ENCODE measurements around the gene ZSCAN31.

ZSCAN31 gene

DNA sequence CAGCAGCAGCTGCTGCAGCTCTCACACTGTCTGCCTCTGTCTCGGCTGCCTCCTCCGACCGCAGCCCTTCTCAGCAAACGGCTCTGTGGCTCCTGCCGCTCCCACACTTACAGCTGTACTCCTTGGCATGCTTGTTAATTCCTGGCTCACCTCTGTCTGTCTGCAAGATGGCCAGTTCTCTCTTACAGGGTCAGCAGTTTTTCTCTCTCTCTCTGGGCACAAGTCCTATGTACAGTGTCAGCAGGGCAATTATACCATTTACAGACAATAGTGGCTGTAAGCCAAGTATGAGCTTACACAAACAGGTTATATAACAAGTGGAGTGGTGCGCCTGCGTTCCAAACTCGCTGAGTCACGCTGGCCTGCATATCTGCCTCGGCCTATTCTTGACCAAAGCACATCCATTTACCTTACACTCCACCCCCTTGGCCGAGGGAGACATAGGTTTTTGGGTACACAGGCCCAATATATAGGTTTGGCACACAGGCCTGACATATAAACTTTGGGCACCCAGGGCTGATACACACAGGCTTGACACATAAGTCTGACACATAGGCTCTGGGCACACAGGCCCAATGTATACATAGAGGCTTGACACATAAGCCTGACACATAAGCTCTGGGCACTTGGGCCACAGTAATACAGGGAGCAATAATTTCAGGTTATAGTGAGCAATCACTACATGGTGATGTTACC, 18.2 kb upstream of the ZSCAN31 start:
- in situ Hi-C loops (cut with HindIII; ENCODE audit: low sequenced_read_pairs) = no loop called here
- no peak for DNase-seq (ENCODE audit: low read depth)
- TF ChIP-seq, protein P1, sequence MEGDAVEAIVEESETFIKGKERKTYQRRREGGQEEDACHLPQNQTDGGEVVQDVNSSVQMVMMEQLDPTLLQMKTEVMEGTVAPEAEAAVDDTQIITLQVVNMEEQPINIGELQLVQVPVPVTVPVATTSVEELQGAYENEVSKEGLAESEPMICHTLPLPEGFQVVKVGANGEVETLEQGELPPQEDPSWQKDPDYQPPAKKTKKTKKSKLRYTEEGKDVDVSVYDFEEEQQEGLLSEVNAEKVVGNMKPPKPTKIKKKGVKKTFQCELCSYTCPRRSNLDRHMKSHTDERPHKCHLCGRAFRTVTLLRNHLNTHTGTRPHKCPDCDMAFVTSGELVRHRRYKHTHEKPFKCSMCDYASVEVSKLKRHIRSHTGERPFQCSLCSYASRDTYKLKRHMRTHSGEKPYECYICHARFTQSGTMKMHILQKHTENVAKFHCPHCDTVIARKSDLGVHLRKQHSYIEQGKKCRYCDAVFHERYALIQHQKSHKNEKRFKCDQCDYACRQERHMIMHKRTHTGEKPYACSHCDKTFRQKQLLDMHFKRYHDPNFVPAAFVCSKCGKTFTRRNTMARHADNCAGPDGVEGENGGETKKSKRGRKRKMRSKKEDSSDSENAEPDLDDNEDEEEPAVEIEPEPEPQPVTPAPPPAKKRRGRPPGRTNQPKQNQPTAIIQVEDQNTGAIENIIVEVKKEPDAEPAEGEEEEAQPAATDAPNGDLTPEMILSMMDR (IDR thresholded peaks at IDR 0.05; ENCODE audit: low read depth, low read length, missing control alignments) = no peak
- no peak overlapping the region for H3K4me3 ChIP-seq (ENCODE audit: low read depth, low read length)

- in situ Hi-C loops (cut with HindIII; ENCODE audit: low sequenced_read_pairs) = no loop called here
- TF ChIP-seq, protein P1 (IDR thresholded peaks at IDR 0.05; ENCODE audit: low read depth, low read length, missing control alignments) = no peak
- no peak for DNase-seq (ENCODE audit: low read depth)
- H3K4me3 ChIP-seq (ENCODE audit: low read depth, low read length) = no peak overlapping the region
Observed at GRCh38 chr6:28353356-28353755, 17.4 kb upstream of the ZSCAN31 start.

GRCh38 chr6:28351493-28351925, 15.6 kb upstream of the ZSCAN31 start:
- no peak for DNase-seq (ENCODE audit: low read depth)
- TF ChIP-seq, protein P1 (IDR thresholded peaks at IDR 0.05; ENCODE audit: low read depth, low read length, missing control alignments) = no peak
- in situ Hi-C loops (cut with HindIII; ENCODE audit: low sequenced_read_pairs) = no loop called here
- no peak overlapping the region for H3K4me3 ChIP-seq (ENCODE audit: low read depth, low read length)

DNA sequence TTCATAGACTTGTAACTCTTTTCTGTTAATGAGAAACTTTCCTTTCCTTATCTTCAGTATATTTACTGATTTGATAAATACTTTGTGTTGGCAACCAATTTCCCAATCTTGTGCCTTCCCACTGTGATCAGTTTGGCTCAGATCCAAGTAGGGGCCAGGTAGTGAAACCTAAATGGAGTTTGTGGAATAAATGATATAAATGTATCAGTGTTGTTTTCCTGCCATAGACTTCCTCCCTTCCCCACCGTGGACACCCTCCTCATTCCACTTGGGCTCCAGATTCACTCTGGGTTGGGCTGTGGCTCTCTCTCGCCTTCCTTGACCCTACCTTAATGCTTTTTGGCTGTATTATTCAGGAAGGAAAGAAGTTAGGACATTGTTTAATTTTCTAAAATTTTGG, 15.1 kb upstream of the ZSCAN31 start:
- DNase-seq (ENCODE audit: low read depth) = no peak
- no peak overlapping the region for H3K4me3 ChIP-seq (ENCODE audit: low read depth, low read length)
- in situ Hi-C loops (cut with HindIII; ENCODE audit: low sequenced_read_pairs) = no loop called here
- TF ChIP-seq, protein P1 (IDR thresholded peaks at IDR 0.05; ENCODE audit: low read depth, low read length, missing control alignments) = no peak

DNA sequence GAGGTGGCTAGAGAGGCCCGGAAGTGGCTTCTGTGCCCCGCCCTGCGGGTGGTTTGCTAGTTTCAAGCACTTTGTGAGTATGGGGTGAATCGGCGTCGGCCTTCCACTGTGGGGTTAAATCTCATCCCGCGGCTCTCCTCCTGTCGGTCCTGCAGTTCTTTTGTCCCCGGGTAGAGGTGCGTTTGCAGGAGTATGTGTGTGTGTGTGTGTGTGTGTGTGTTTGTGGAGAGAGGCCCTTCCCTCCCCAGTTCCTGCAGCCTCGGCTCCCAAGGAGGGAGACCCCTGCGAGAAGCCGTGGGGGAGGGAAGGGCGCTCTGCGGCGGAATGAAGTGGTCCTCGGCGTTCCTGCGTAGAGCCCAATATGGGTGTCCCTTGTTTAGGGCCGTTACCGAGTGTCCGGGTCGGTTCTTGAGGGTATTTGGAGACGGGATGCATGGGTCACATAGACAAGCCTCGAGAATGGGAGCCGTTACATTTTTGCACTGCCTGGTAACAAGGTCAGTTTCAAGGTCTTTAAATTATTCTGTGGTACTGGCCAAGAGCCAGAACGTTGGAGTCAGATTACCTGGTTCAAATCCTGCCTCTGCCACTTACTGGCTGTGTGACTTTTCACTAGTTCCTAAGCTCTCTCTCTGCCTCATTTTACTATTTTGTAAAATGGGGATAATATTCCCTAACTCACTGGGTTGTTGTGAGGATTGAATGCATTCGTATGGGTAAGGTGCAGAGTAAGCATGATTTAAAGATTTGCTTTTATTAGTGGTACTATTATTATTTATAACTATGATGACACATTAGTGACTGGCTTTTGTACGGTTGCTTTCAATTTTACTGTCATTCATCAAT, 14.2 kb upstream of the ZSCAN31 start, which contains the start of gene ZKSCAN3:
ZKSCAN3 (plus strand) TSS at position 56 of the 846 bp plus-strand sequence. CDS start 9,640 bp downstream, outside the sequence.
- in situ Hi-C loops (cut with HindIII; ENCODE audit: low sequenced_read_pairs) = no loop called here
- TF ChIP-seq, protein P1 (IDR thresholded peaks at IDR 0.05; ENCODE audit: low read depth, low read length, missing control alignments) = no peak
- H3K4me3 ChIP-seq (ENCODE audit: low read depth, low read length) = peak within 1 kb of the TSS; percentile 92
- DNase-seq (ENCODE audit: low read depth) = peak; percentile 28

- peak overlapping the region; percentile 92 for H3K4me3 ChIP-seq (ENCODE audit: low read depth, low read length)
- no peak for DNase-seq (ENCODE audit: low read depth)
- TF ChIP-seq, protein P1 (IDR thresholded peaks at IDR 0.05; ENCODE audit: low read depth, low read length, missing control alignments) = no peak
- in situ Hi-C loops (cut with HindIII; ENCODE audit: low sequenced_read_pairs) = no loop called here
Observed at GRCh38 chr6:28349344-28349891, 13.5 kb upstream of the ZSCAN31 start.

Measured in astrocyte of the cerebellum (primary cell).